CD14-positive monocyte (primary cell): Measurements from ENCODE around the gene COG7. TPM values are rescaled to one million over a fixed set of nuclear protein-coding genes. Genes with fewer than 3 reads are reported as not detected.
"Not testable (repeated sequence)": the region's sequence is repeated elsewhere in the genome, so short reads cannot be mapped to it uniquely, and the experiment has no call there.

Experiments used
- DNase-seq, 3 donors: peaks; one replicate each; pipeline ENCODE4 v3.0.0-alpha.2; 2011 to 2022
- H2AFZ ChIP-seq: 2 replicates; pipeline ENCODE4 v1.6.0; 2012; ENCODE audit warnings: mild to moderate bottlenecking, low read depth, low read length, inconsistent platforms; ENCODE audit not compliant: insufficient read depth, poor library complexity, severe bottlenecking
- H3K27ac ChIP-seq, 2 donors: 1 replicate in 1 of 2; 2 replicates in 1 of 2; pipeline ENCODE4 v1.5.1; 2012 to 2013; ENCODE audit warnings: low read length in 2 of 2, control low read depth in 1 of 2, inconsistent platforms in 1 of 2, low read depth in 1 of 2, mild to moderate bottlenecking in 1 of 2
- H3K27me3 ChIP-seq, 2 donors: one replicate each; pipeline versions ENCODE4 v1.6.0 to v1.6.1; 2011 to 2013; ENCODE audit warnings: low read length in 2 of 2; ENCODE audit not compliant: control insufficient read depth in 2 of 2, insufficient read depth in 2 of 2
- H3K36me3 ChIP-seq, 2 donors: replicated peaks in 1 of 2; 1 replicate in 1 of 2; 2 replicates in 1 of 2; pipeline versions ENCODE4 v1.5.1 to v1.6.1; 2012 to 2013; ENCODE audit warnings: low read length in 2 of 2, control low read depth in 1 of 2, inconsistent platforms in 1 of 2, mild to moderate bottlenecking in 1 of 2; ENCODE audit not compliant: insufficient read depth in 2 of 2, control insufficient read depth in 1 of 2
- H3K4me1 ChIP-seq, 2 donors: 1 replicate in 1 of 2; 2 replicates in 1 of 2; pipeline versions ENCODE4 v1.5.1 to v1.6.1; 2012 to 2013; ENCODE audit warnings: low read length in 2 of 2, control low read depth in 1 of 2, inconsistent platforms in 1 of 2, mild to moderate bottlenecking in 1 of 2, moderate library complexity in 1 of 2; ENCODE audit not compliant: insufficient read depth in 2 of 2, control insufficient read depth in 1 of 2
- H3K4me2 ChIP-seq: replicated peaks from 2 replicates; pipeline ENCODE3; 2012; ENCODE audit warnings: low read length, moderate library complexity, mild to moderate bottlenecking; ENCODE audit not compliant: poor library complexity, severe bottlenecking; ENCODE audit errors: extremely low read depth
- H3K4me3 ChIP-seq, 3 experiments: fragments of 200-600 bp in 1 of 3; sonication (generic) in 1 of 3; replicated peaks in 1 of 3; 1 replicate in 2 of 3; 2 replicates in 1 of 3; pipeline ENCODE4 v1.5.1; 2011 to 2013; ENCODE audit warnings: low read length in 3 of 3, mild to moderate bottlenecking in 3 of 3, control low read depth in 2 of 3, low read depth in 2 of 3, inconsistent platforms in 1 of 3, moderate library complexity in 1 of 3
- H3K79me2 ChIP-seq: 2 replicates; pipeline ENCODE4 v1.6.0; 2012; ENCODE audit warnings: mild to moderate bottlenecking, control low read depth, inconsistent platforms, low read length, moderate library complexity; ENCODE audit not compliant: insufficient read depth
- H3K9ac ChIP-seq: 2 replicates; pipeline ENCODE4 v1.6.0; 2017; ENCODE audit warnings: low read length, mild to moderate bottlenecking; ENCODE audit not compliant: insufficient read depth, poor library complexity, severe bottlenecking
- H3K9me3 ChIP-seq, 2 donors: replicated peaks in 1 of 2; 1 replicate in 1 of 2; 2 replicates in 1 of 2; pipeline versions ENCODE4 v1.5.1 to v1.6.1; 2012 to 2013; ENCODE audit warnings: low read length in 2 of 2, control low read depth in 1 of 2; ENCODE audit not compliant: control insufficient read depth in 1 of 2, insufficient read depth in 1 of 2
- H4K20me1 ChIP-seq: 2 replicates; pipeline ENCODE4 v1.6.0; 2012; ENCODE audit warnings: mild to moderate bottlenecking, low read length, control low read depth, moderate library complexity; ENCODE audit not compliant: insufficient read depth
- H3K27ac Mint-ChIP-seq, 7 donors: one replicate each; pipeline ENCODE4 v1.8.0; 2020; ENCODE audit warnings: mild to moderate bottlenecking in 7 of 7, mixed read lengths in 7 of 7, moderate library complexity in 6 of 7, inconsistent platforms in 2 of 7
- H3K27me3 Mint-ChIP-seq, 3 donors: one replicate each; pipeline ENCODE4 v1.8.0; 2021 to 2022; ENCODE audit warnings: low read depth in 3 of 3, mild to moderate bottlenecking in 3 of 3, mixed read lengths in 3 of 3, moderate library complexity in 3 of 3, inconsistent platforms in 1 of 3
- H3K36me3 Mint-ChIP-seq, 2 donors: one replicate each; pipeline ENCODE4 v1.8.0; 2020; ENCODE audit warnings: mixed read lengths in 2 of 2, inconsistent platforms in 1 of 2, mild to moderate bottlenecking in 1 of 2
- H3K4me1 Mint-ChIP-seq: one replicate; pipeline ENCODE4 v1.8.0; 2020; ENCODE audit warnings: mild to moderate bottlenecking, mixed read lengths
- H3K4me3 Mint-ChIP-seq, 2 donors: one replicate each; pipeline ENCODE4 v1.8.0; 2020; ENCODE audit warnings: mild to moderate bottlenecking in 2 of 2, mixed read lengths in 2 of 2, moderate library complexity in 1 of 2
- H3K9me3 Mint-ChIP-seq, 7 donors: one replicate each; pipeline ENCODE4 v1.8.0; 2020 to 2022; ENCODE audit warnings: mixed read lengths in 7 of 7, mild to moderate bottlenecking in 6 of 7, moderate library complexity in 6 of 7, inconsistent platforms in 2 of 7
- CTCF ChIP-seq: fragments of 200-600 bp; IDR thresholded peaks from one replicate; pipeline ENCODE4 v1.8.0; 2022; ENCODE audit warnings: antibody characterized with exemption, mild to moderate bottlenecking
- WGBS: methylation state at CpG from one replicate; pipeline ENCODE4 v1.1.5; 2013; ENCODE audit warnings: missing lambda C conversion rate; ENCODE audit not compliant: insufficient coverage; 5-methylcytosine and 5-hydroxymethylcytosine counted together
- intact Hi-C, 2 donors: fragments of 100-400 bp; cut with micrococcal nuclease; formaldehyde crosslinking; loops; one replicate each; pipeline versions ENCODE4 v1.15.0 to v1.15.1; 2023
- polyA plus RNA-seq, 3 donors: library from polyadenylated mRNA; depleted of rRNA in 1 of 3; unstranded in 2 of 3; stranded (reverse) in 1 of 3; fragments of 300-500 nt in 2 of 3; fragments of >200 nt in 1 of 3; fragmentation: Illumina TruSeq in 2 of 3; gene quantifications; 1 replicate in 2 of 3; 2 replicates in 1 of 3; pipeline ENCODE4 v1.2.3, GENCODE V29; 2012 to 2021

COG7 gene
- polyA plus RNA-seq, 3 donors: 6.6 to 28.8 (median 8.0) TPM

DNA sequence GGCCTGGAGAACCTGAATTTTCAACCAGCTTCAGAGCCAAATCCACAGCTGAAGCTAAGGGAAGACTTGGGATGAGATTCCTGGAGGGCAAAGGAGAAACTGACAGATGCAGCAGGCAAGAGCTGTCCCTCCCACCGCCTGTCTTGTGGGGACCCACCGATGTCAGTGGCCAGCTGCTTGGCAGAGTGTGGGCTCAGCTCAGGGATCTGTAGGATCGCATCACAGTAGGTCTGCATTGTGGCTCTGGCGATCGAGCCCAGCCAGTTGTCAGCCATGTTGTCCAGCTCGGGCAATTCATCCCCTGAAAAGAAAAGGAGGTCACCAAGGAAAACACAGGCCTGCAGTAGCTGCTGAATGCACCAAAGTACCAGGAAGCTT lies 60.8 kb downstream of the COG7 start:
- Mint-ChIP-seq H3K27me3 (peaks cover 0 to 1% (median 0%) of the 10 kb centered on the region in 3 donors), H3K4me3 (no peak overlapping the region), H3K9me3 (no peaks in the 10 kb centered on the region), H3K27ac (no peak overlapping the region), H3K36me3 (peaks cover 71 to 90% of the 10 kb centered on the region in 2 donors), H3K4me1 (no peaks in the 10 kb centered on the region)
- peaks cover 48 to 93% of the 10 kb centered on the region in 2 donors for H3K36me3 ChIP-seq
- 99% methylated on average over 6 of the region's 6 CpGs for WGBS
- no peak for DNase-seq
- no peak overlapping the region for H3K4me2 ChIP-seq
- no peak overlapping the region for H3K4me3 ChIP-seq
- H3K9ac ChIP-seq: no peak overlapping the region
- no peaks in the 10 kb centered on the region for H3K9me3 ChIP-seq
- H2AFZ ChIP-seq: no peak overlapping the region
- no peak overlapping the region for H3K27ac ChIP-seq
- intact Hi-C loops: no loop called here
- no peaks in the 10 kb centered on the region for H3K4me1 ChIP-seq
- no peak for TF ChIP-seq CTCF
- no peaks in the 10 kb centered on the region for H3K79me2 ChIP-seq
- H4K20me1 ChIP-seq: no peaks in the 10 kb centered on the region
- no peaks in the 10 kb centered on the region for H3K27me3 ChIP-seq

- peaks cover 45 to 87% of the 10 kb centered on the region in 2 donors for H3K36me3 ChIP-seq
- H3K4me2 ChIP-seq: no peak overlapping the region
- TF ChIP-seq CTCF: no peak
- no peaks in the 10 kb centered on the region for H3K27me3 ChIP-seq
- H3K4me1 ChIP-seq: no peaks in the 10 kb centered on the region
- H3K27me3 Mint-ChIP-seq: peaks cover 0 to 2% (median 1%) of the 10 kb centered on the region in 3 donors
- H4K20me1 ChIP-seq: no peaks in the 10 kb centered on the region
- DNase-seq: no peak
- no peak overlapping the region for H3K4me3 Mint-ChIP-seq
- H3K9ac ChIP-seq: no peak overlapping the region
- H2AFZ ChIP-seq: no peak overlapping the region
- H3K27ac ChIP-seq: no peak overlapping the region
- 97% methylated on average over 15 of the region's 17 CpGs for WGBS
- peaks cover 68 to 84% of the 10 kb centered on the region in 2 donors for H3K36me3 Mint-ChIP-seq
- no peaks in the 10 kb centered on the region for H3K79me2 ChIP-seq
- H3K4me3 ChIP-seq: no peak overlapping the region
- H3K9me3 Mint-ChIP-seq: no peaks in the 10 kb centered on the region
- H3K4me1 Mint-ChIP-seq: no peaks in the 10 kb centered on the region
- H3K27ac Mint-ChIP-seq: no peak overlapping the region
- no peaks in the 10 kb centered on the region for H3K9me3 ChIP-seq
- intact Hi-C loops: no loop called here
These were observed 61.4 kb downstream of the COG7 start for GRCh38 chr16:23391381-23392222.

DNA sequence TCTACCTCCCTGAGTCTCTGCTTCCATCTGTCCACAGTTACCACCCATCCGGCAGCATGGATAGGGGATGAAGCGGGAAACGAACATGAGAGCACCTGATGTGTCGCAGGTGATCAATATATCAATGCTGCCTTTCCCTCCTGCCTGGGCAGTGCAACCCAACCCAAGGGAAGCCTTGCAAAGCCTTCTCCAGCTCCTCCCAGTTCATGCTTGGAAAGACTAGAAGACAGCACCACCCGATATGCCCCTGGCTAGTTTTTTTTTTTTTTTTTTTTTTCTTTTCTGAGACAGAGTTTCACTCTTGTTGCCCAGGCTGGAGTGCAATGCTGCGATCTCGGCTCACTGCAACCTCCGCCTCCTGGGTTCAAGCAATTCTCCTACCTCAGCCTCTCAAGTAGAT lies 63.1 kb downstream of the COG7 start:
- H3K4me1 Mint-ChIP-seq, H3K27me3 Mint-ChIP-seq, H3K9me3 Mint-ChIP-seq, H3K27me3 ChIP-seq, H4K20me1 ChIP-seq, H3K27ac ChIP-seq, H3K9ac ChIP-seq, H3K27ac Mint-ChIP-seq, H3K4me2 ChIP-seq, H3K4me3 Mint-ChIP-seq, intact Hi-C loops, H3K9me3 ChIP-seq, H2AFZ ChIP-seq, DNase-seq, H3K4me3 ChIP-seq, H3K79me2 ChIP-seq, H3K4me1 ChIP-seq: not testable (repeated sequence)
- peaks cover 56 to 68% of the 10 kb centered on the region in 2 donors for H3K36me3 Mint-ChIP-seq
- H3K36me3 ChIP-seq: peaks cover 34 to 71% of the 10 kb centered on the region in 2 donors
- 100% methylated on average over 3 of the region's 8 CpGs for WGBS
